Measurements from ENCODE around the gene KIAA0513.
"Not testable (repeated sequence)": the region's sequence is repeated elsewhere in the genome, so short reads cannot be mapped to it uniquely, and the experiment has no call there.

KIAA0513 gene

DNA sequence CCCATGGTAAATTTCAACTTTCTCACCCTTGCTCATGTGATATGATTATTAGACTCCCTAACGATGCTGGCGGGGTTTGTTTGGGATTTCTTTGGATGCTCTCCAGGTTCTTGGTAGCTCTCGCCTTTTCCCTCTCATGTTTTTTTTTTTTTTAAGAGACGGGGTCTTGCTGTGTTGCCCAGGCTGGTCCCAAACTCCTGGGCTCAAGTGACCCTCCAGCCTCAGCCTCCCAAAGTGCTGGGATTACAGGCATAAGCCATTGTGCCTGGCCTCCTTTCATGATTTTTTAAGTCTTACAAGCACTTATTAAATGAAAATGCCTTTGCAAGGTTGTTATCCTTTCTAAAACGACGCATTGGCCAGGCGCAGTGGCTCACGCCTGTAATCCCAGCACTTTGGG lies 24.1 kb downstream of the KIAA0513 start:
- no peak for DNase-seq

DNA sequence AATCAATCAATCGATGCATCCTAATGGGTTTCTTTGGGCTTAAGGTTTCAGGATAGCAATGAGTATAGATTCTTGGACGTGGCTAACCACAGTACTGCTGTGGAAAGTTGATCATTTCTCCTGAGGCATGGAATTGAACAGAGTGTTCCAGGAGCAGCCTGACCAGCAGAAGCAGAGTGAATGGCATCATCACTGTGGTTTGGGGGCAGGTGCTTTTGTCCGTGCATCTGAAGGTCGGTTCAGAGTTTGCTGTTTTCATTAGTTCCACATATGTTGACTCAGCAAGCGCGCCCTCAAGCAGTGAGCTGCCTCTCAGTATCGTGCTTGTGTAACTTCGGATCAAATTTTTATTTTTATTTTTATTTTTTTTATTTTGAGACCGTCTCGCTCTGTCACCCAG lies 24.9 kb downstream of the KIAA0513 start:
- no peak for DNase-seq

DNA sequence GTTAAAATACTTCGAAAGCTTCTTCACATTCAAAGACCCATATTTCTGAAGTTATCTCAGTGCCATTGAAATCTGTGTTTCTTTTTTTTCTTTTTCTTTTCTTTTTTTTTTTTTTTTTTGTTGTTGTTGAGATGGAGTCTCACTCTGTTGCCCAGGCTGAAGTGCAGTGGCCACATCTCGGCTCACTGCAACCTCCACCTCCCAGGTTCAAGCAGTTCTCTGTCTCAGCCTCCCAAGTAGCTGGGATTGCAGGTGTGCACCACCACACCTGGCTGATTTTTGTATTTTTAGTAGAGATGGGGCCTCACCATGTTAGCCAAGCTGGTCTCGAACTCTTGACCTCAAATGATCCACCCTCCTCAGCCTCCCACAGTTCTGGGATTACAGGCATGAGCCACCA lies 26.7 kb downstream of the KIAA0513 start:
- not testable (repeated sequence) for DNase-seq

DNA sequence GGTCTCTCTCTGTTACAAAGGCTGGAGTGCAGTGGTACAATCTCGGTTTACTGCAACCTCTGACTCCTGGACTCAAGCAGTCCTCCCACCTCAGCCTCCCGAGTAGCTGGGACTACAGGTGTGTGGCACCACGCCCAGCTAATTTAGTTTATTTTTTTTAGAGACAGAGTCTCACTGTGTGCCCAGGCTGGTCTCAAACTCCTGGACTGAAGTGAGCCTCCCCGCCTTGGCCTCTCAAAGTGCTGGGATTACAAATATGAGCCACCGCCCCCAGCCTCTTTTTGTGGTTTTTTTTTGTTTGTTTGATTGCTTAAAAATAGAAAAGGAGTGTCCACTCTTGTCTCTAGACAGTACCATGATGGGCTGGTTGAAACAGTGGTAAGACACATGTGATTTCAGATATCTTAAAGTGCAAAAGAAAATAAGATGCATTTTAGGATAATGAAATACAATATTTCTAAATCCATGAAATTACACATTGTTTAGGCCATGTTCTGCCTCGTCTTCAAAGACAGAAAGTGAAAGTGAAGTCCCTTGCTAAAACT lies 27.4 kb downstream of the KIAA0513 start:
- DNase-seq, result no peak

DNA sequence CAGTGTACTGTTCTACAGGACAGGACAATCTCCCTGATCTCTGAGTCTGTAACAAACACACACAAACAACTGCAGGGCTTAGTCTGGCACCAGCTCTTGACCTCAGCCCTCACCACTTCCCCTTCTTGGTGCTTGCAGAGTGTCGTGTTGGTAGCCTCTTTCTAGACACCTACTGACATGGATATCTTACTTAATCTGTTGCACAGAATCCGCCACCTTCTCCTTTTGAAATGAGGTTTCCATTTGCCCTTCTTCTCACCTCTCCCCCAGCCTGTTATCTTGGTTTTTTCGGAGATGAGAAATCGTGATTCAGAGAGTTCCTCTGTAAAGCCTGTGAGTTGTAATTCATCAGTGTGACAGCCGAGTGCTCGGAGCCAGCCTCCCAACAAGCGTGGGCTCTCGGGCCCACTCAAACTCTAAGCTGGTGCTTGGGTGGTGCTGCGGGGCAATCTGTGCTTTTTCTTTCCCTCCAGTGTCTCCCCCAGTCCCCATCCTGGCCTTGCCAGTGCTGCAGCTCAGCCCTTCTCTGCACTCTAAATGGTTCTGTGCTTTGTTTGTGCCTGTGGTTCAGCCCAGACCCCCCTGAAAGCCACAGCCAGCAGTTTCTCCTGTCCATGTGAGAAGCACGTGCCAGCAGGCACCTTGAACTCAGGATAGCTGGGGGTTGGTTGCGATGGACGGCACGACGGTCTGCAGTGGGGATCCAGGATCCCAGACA lies 28.1 kb downstream of the KIAA0513 start:
- peak; percentile 49 for DNase-seq

DNA sequence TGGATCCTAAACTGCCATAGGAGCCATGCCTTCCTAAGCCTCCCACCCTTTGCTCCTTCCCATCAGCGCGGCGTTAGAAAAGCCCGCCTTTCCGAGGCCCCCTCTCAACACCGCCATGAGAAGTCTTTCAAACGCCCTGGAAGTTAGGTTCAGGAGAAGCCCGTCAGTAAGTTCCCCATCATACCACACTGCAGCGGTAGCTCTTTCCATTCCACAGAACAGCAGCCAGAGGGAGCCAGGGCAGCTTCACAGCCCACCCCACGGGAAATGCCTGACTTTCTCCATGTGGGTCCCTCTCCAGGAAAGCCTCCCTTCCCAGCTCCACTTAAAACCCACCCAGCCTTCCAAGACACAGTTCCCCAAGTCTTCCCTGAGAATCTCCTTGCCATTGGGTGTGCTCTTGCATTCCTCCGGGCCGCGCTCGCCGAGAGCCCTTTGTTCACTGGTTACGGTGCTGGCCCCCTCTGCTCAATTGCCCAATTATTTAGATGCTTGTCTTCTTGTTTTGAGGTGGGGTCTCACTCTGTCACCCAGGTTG lies 28.7 kb downstream of the KIAA0513 start:
- DNase-seq, result no peak

DNA sequence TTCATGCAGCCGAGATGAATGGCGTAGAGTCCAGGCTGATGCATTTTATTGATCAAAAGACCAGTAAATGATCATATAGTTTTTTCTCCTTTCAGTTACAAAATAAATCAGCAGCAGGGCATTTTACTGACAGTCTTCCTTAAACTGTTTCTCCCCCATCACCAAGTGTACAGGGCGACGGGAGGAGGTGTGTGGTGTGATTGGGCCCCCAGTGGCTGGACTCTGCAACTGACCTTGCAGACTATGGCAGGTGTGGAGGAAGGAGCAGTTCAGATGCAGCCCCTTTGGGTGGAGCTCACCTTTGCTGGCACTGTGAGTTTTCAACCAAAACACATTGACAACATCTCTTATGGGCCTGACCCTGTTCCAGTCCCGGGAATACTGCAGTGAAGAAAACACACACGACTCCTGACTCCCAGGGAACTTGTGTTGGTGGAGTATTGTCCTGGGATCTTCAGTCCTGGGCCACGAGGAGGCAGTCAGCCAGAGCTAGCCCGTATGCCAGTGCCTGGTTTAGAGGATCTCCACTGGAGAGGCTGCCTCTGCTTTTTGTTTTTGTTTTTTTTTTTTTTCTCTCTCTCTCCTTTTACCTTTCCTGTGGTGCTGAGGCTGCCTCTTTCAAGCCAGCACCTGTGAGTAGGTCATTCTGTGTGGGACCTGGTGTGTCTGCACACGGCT lies 29.8 kb downstream of the KIAA0513 start:
- no peak for DNase-seq

DNA sequence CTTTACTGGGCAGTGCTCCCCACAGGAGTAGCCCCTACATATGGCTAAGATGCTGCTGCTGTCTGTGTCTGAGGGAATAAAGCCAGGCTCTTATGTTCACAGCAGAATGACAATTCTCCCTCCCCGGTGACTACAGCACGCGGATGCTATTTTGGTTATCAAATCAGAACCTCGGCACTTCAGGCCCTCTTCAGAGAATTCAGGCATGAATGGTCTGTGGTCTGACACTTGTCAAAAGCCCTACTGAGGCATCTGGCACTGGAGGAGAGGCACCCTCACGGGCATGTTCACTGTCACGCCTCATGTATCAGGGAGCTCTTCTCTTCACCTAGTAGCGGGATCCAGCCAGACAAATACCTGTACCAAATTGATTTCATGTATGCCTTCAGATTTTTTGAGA lies 30.4 kb downstream of the KIAA0513 start:
- DNase-seq, result no peak

DNA sequence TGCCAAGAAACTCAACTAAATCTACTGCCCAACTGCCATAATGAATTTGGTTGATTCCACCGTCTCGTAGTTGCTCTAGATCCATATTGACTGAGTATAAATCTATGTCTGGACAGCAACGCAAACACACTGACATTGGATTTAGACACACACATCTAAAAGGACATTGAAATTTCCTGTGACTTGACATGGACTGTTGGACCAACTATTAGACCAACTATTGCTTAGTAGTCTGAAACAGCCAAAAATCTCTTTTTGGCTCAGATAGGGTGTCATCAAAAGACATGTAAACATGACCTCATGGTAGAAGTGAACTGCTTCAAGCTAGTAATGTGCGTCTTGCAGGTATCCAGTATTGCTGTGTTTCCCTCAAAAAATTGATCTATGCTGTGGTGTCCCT lies 31.3 kb downstream of the KIAA0513 start:
- DNase-seq, result no peak

DNA sequence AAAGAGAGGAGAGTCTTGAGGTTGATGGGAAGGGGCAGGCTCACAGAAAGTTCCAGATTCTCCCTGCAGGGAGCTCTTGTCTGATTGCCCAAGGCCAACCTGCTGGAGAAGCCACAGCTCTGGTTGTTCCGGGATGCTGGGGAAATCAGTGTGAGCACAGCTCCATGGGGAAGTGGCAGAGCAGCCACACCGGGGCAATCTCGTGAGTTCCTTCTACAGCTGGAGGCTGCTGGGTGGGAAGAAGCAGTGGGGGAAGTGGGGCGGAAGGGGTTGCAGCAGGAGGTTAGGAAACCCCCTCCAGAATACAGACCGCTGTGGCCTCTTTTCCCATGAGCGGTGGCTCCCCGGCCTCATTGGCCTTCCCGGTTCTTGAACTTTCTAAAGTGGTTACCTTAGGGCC lies 34.0 kb downstream of the KIAA0513 start:
- no peak for DNase-seq

DNA sequence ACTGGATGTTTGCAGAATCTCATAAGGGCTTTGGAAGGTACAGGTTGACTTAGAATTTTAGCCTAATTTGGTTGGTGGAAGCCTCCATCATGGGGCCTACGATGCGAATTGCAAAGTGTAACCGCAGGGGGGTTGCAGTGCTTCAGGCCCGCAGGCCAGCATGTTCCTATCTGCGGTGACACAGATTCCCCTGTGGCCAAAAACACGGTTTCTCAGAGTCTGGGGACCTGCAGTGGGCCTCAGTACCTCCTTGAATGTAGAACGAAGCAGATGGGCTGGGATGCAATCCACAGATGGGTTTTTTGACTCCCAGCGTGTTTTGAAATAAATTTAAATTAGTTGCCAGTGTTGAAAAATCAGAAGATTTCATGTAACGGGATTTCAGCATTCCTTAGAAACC lies 34.7 kb downstream of the KIAA0513 start:
- DNase-seq, result no peak

DNA sequence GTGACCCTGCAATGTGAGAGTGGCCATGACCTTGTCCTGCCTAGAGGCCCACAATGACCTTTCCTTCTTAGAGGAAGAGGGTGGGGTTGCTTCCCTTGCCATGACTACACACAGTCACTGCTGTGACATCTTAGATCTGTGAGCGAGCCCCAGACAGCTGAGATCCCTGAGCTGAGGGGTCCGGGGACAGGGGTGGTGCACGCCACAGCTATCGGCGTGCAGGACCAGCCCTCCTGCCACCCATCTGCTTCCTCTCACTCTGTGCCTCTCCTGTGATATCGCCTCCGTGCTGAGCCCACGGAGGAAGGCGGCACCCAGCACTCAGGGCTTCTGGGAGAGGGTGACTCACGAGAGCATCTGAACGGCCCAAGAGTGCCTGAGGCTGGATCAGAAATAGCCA lies 35.2 kb downstream of the KIAA0513 start:
- DNase-seq, result no peak

DNA sequence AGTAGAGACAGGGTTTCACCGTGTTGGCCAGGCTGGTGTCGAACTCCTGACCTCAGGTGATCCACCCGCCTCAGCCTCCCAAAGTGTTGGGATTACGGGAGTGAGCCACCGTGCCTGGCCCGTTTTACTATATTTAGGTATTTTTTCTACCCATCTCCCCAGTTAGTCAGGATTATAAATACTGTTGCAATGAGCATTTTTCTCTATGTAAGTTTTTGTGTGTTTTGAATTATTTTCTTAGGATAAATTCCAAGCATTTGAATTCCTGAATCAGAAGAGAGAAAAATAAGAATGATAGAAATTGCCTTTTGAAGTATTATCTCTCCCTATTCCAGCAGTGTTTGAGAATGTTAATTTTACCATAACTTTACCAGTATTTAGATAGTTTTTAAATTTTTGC lies 36.6 kb downstream of the KIAA0513 start:
- no peak for DNase-seq

DNA sequence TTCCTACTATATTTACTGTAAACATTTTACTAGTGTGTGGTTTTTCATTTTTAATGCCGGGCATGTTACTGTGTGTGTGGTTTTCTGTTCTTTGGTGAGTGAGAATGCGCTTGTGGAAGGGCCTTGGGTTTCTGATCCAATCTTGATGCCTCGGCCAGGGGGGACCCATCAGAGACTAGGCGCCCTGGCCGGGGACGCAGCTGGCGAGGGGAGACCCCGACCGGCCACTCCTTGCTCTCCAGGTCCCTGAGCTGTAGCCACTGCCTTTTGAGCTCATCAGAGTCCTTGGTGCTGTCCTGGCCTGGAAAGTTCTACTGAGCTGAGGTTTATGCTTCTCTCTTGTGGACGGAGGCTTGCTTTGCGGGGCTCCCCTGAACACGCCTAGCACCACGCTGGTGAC lies 37.5 kb downstream of the KIAA0513 start:
- DNase-seq, result no peak

DNA sequence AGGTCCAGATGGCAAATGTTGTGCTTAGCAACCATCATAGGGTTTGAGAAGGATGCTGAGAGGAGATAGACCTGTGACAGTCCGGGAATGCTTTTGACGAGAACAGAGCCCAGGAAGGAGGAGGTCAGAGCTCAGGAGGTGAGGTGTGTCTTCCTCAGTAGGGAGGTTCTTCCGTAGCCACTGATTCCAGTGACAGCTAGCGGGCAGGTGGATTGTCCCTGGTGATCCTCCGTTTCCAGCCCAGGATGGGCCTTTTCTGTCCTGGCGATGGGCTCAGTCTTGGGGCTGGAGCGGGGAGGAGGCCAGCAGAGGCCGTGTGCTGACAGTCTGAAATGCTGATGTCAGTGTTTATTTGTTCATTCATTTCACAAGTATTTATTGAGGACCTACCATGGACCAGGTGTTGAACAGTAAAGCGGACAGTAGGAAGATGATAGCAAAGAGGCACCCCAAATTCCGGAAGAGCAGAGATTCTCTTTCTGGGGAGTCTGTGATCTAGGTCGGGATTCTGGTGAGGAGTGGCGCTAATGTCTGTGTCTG lies 38.8 kb downstream of the KIAA0513 start:
- DNase-seq, result no peak

DNA sequence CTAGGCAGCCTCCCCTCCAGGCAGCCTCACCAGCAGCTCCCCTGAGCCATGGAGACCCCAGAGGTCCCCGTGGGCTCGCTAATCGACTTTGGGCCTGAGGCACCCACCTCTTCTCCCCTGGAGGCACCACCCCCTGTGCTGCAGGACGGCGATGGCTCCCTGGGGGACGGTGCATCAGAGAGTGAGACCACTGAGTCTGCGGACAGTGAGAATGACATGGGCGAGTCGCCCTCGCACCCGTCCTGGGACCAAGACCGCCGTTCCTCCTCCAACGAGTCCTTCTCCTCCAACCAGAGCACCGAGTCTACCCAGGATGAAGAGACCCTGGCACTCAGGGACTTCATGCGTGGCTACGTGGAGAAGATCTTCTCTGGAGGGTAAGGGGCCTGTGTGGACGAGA lies 39.4 kb downstream of the KIAA0513 start:
- DNase-seq, result no peak

DNA sequence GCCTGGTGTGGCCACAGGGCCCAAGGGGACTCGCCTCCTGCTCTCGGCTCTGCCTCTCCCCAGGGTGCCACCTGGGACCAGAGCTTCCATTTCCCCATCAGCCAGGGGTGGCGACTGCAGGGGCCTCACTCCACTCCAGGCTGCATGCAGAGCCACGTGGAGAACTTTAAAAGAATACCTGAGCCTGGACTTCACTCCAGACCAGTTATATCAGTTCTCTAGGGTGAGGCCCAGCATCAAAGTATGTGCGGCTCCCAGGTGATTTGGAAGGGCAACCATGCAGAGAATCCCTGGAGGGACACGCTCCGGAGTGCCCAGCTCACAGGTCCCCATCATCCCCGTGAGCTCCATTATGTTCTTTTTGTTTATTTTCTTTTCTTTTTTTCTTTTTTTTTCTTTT lies 39.8 kb downstream of the KIAA0513 start:
- no peak for DNase-seq

DNA sequence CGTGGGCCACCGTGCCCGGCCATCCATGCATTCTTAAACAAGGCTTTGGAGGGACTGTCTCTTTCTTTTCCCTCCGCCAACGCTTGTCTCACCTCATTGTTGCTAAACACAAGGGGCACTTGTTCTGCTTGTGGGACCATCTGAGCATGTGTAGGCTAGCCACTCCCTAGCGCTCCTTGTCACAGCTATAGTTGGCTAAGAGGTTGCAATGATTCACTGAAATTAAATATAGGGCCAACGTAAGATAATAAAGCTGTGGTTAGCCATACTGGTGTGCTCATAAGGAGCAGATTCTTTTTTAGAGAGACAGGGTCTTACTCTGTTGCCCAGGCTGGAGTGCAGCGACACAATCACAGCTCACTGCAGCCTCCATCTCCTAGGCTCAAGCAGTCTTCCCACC lies 41.2 kb downstream of the KIAA0513 start:
- DNase-seq, result no peak

DNA sequence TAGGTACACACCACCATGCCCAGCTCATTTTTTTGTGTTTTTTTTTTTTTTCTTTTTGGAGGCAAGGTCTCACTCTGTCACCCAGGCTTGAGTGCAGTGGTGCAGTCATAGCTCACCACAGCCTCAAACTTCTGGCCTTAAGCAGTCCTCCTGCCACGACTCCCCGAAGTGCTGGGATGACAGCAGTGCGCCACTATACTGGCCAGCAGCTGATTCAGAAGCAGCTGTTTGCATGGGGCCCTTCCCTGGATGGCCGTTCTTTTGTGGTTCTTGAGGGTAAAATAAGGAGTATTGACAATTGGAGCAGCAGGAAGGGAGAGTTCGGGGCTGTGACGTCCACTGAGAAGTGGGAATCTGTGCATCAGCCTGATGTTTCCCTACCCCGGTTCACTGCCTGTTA lies 41.6 kb downstream of the KIAA0513 start:
- DNase-seq, result no peak

DNA sequence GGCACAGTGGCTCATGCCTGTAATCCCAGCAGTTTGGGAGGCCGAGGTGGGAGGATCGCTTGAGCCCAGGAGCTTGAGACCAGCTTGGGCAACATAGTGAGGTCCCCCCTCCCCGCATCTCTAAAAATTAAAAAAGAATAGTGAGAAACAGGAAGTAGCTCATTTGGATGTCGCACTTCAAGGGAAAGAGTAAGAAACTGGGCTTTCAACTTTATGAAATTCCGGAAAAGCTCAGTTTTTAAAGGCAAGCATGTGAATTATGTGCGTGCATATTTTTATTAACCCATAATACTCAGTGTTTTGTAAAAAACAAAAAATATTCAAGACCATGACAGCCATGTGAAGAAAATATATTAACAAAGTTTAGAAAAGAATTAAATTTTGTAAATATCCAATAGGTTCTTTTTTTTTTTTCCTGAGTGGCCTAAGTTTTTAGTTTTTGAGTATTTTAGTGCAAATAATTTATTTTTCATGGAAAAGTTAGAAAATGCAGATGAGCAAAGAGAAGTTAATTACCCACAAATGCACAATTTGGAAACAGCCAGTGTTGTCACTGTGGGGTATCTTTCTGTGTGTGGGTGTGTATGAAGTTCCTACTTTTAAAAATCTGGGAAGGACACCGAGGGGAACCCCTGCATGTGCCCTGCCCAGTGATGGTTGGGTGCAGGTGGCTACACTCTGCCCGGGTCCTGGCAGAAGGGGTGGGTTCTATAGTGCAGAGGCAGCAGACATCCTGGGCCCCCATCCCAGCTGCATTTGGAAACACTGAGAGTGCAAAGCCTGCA lies 44.7 kb downstream of the KIAA0513 start:
- DNase-seq, result no peak

DNA sequence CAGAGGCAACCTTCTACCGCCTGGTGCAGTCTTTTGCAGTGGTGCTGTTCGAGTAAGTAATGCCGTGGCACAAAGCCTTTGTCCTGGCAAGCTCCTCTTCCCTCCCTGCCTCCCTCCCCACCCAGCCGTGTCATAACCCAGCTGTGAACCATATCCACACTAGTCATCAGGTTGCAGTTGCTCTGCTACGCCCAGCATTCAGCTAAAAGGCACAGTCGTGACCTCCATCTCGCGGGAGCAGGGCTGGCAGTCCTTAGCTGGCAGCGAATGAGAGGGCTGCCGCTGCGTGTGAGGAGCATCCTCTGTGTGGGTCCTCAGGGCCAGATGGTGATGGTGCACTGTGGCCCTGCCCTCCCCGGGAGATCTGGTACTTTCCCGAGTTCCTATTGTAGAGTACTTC lies 45.4 kb downstream of the KIAA0513 start:
- no peak for DNase-seq

DNA sequence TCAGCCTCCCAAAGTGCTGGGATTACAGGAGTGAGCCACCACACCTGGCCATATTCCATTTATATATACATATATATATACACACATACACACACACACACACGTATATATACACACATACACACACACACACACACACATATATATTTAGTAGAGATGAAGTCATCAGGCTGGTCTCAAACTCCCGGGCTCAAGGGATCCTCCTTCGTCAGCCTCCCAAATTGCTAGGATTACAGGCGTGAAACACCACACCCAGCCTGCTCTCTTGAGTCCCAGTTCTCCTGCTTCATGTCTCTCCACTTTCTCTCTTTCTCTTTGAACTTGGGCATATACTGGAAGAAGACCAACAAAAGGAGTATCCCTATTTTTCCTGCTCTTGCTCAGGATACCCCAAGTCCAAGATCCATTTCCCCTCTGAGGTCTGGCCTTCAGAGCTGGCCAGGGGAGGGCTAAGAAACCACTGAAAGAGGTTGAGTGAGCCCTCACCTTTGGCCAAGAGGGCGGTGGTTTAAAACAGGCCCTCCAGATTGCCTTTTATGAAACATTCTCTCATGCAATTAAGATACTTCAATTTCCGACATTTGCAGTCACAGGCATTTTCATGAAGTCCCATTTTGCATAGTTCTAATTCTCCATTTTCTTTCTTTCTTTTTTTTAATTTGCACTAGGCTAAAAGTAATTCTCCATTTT lies 46.8 kb downstream of the KIAA0513 start:
- no peak for DNase-seq
